Ishikawa (cell line): Measurements from ENCODE around the gene COL16A1.

ENCODE experiments used
- CEBPB ChIP-seq: IDR thresholded peaks from 2 replicates; pipeline ENCODE4 v1.6.1; 2012
- CREB1 ChIP-seq: IDR thresholded peaks from 2 replicates; pipeline ENCODE4 v1.6.1; 2012; ENCODE audit warnings: low read depth
- EGR1 ChIP-seq: IDR thresholded peaks from 2 replicates; pipeline ENCODE4 v1.6.1; 2012
- EP300 ChIP-seq: IDR thresholded peaks from 2 replicates; pipeline ENCODE4 v1.6.1; 2012; ENCODE audit warnings: borderline replicate concordance
- FOXM1 ChIP-seq: IDR thresholded peaks from 2 replicates; pipeline ENCODE4 v1.6.1; 2012; ENCODE audit warnings: low read depth, borderline replicate concordance
- MAX ChIP-seq: IDR thresholded peaks from 2 replicates; pipeline ENCODE4 v1.6.1; 2012
- NFIC ChIP-seq: IDR thresholded peaks from 2 replicates; pipeline ENCODE4 v1.6.1; 2012
- RAD21 ChIP-seq: IDR thresholded peaks from 2 replicates; pipeline ENCODE4 v1.6.1; 2012; ENCODE audit warnings: low read depth
- REST ChIP-seq: IDR thresholded peaks from 2 replicates; pipeline ENCODE4 v1.6.1; 2012; ENCODE audit warnings: low read depth, mild to moderate bottlenecking
- TAF1 ChIP-seq: IDR thresholded peaks from 2 replicates; pipeline ENCODE4 v1.6.1; 2012; ENCODE audit warnings: low read depth, mild to moderate bottlenecking
- TCF12 ChIP-seq: IDR thresholded peaks from 2 replicates; pipeline ENCODE4 v1.6.1; 2012; ENCODE audit warnings: low read depth
- TEAD4 ChIP-seq: IDR thresholded peaks from 2 replicates; pipeline ENCODE4 v1.6.1; 2012
- USF1 ChIP-seq: IDR thresholded peaks from 2 replicates; pipeline ENCODE4 v1.6.1; 2012
- YY1 ChIP-seq: IDR thresholded peaks from 2 replicates; pipeline ENCODE4 v1.6.1; 2012; ENCODE audit warnings: low read depth
- ZBTB7A ChIP-seq: IDR thresholded peaks from 2 replicates; pipeline ENCODE4 v1.6.1; 2012; ENCODE audit warnings: low read depth

COL16A1 gene

GRCh38 chr1:31640964-31641363 is 62.9 kb downstream of the COL16A1 start:
- no peak for TF ChIP-seq USF1

- no peak for TF ChIP-seq EP300
These were observed 63.6 kb downstream of the COL16A1 start for GRCh38 chr1:31640179-31640578.

- TF ChIP-seq TCF12 (no peak), EGR1 (no peak), CREB1 (no peak), EP300 (no peak)
These were observed 64.3 kb downstream of the COL16A1 start for GRCh38 chr1:31639543-31639942.

- TF ChIP-seq USF1 (no peak), YY1 (no peak), ZBTB7A (no peak), EGR1 (no peak), TAF1 (no peak)
These were observed 65.7 kb downstream of the COL16A1 start for GRCh38 chr1:31637915-31638673.

- TF ChIP-seq CEBPB: no peak
- no peak for TF ChIP-seq TCF12
- TF ChIP-seq TAF1: no peak
- no peak for TF ChIP-seq USF1
- no peak for TF ChIP-seq REST
- TF ChIP-seq RAD21: peak; percentile 33; the same call in 1 of the 2 replicates
- no peak for TF ChIP-seq NFIC
- no peak for TF ChIP-seq TEAD4
- no peak for TF ChIP-seq YY1
These were observed 70.7 kb downstream of the COL16A1 start for GRCh38 chr1:31633117-31633516.

GRCh38 chr1:31632649-31633048 is 71.2 kb downstream of the COL16A1 start:
- TF ChIP-seq CREB1: no peak
- no peak for TF ChIP-seq EP300
- TF ChIP-seq USF1: no peak
- no peak for TF ChIP-seq EGR1
- TF ChIP-seq RAD21: no peak
- TF ChIP-seq ZBTB7A: no peak
- TF ChIP-seq NFIC: no peak
- TF ChIP-seq FOXM1: no peak
- TF ChIP-seq TAF1: no peak
- TF ChIP-seq MAX: no peak
- TF ChIP-seq REST: no peak
- no peak for TF ChIP-seq TEAD4
- TF ChIP-seq TCF12: no peak

- TF ChIP-seq REST: no peak
- TF ChIP-seq FOXM1: no peak
- no peak for TF ChIP-seq TEAD4
- TF ChIP-seq ZBTB7A: no peak
- TF ChIP-seq TAF1: no peak
- TF ChIP-seq USF1: no peak
- TF ChIP-seq NFIC: no peak
- TF ChIP-seq YY1: no peak
- TF ChIP-seq CREB1: no peak
- TF ChIP-seq CEBPB: no peak
- TF ChIP-seq EP300: no peak
- no peak for TF ChIP-seq MAX
- no peak for TF ChIP-seq TCF12
- no peak for TF ChIP-seq RAD21
- TF ChIP-seq EGR1: no peak
These were observed 74.8 kb downstream of the COL16A1 start for GRCh38 chr1:31628931-31629556.
